ENCODE results near the gene EXD3. TPM values are rescaled to one million over a fixed set of nuclear protein-coding genes. Genes with fewer than 3 reads are reported as not detected.

EXD3 gene
- total RNA-seq, 2 experiments from 2014 or later: 20.8 to 27.0 TPM

DNA sequence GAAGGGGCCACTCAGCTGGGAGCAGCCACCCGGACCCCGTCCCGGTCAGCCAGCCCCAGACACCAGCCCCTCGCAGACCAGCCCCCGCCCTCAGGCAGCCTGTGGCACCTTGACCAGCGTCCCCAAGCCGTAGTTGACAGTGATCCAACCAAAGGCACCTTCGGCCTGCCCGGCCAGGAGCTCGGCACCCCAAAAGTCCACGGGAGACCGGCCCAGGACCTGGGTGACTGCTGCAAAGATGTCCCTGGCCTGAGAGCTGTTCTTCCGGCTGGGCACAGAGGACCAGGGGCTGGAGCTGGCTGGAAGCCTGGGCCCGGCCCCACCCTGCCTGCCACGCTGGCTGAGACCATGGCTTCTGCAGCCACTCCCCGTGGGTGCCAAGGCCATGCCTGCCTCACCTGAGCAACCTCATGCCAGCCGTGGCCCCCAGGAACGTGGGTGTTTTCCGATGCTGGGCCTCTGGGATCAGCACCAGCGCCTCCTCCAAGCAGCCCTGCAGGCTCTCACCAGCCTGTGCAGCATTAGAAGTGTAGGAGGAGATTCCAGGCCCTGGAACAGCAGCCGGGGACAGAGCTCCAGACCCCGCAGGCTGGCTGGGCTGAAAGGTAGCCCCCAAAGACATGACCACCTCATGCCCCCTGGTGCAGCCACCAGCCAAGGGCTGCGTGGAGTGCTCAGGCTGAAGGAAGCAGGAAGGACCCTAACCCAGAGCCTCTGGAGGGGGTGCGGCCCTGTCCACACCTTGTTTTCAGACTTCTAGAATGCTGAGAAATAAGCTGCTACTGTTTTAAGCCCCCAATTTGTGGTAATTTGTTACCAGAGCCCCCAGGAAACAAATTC, 14.0 kb upstream of the EXD3 start:
- CTCF ChIA-PET (ENCODE audit: unreplicated experiment): interaction anchor here (0.5 kb wide), 1 partner anchor 199 kb away, joined by 3 read pairs; no protein-coding TSS in a partner anchor

DNA sequence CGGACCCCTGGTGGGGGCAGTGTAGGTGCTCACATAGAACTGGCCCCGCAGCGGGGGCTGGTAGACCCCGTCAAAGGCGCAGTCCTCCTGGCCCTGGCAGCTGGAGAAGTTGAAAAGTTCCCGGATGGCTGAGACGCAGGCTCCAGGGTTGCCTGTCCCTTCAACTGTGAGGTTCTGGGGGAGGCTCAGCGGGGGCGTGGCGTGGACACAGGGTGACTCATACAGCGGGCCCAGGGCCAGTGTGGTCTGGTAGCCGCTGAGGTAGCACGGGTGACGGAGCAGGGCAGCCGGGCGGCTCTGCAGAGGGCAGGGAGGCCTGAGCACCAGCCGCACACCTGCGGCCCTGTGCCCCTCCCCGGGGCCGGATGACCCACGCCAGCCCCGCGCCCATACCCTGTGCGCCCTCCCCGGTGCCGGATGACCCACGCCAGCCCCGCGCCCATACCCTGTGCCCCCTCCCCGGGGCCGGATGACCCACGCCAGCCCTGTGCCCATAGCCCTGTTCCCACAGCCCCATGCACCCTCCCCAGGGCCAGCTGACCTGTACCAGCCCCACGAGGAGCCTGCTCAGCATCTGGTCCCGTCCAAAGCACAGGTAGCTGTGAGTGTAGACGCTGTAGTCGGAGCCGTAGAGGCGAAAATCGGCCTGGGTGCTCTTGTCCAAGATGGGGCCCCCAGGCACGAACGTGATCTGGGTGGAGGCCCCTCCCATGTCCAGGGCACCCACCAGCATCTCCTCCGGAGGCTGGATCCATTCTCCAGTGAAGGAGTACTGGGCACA, 13.2 kb upstream of the EXD3 start:
- POLR2A ChIA-PET: no interaction called here
- H2AFZ ChIP-seq (ENCODE audit: low read length): no peak overlapping the region
- no peak for DNase-seq (ENCODE audit: low spot score)
- H3K36me3 ChIP-seq (ENCODE audit: insufficient read depth, low read length): no peaks in the 10 kb centered on the region
- intact Hi-C loops (cut with micrococcal nuclease; ENCODE audit: unreplicated experiment): no loop called here
- no peaks in the 10 kb centered on the region for H3K9me2 ChIP-seq (ENCODE audit: insufficient read depth, low read length)
- no TSS peak for BruUV-seq (replicated peaks)
- no peaks in the 10 kb centered on the region for H3K9me3 ChIP-seq (ENCODE audit: low read length)
- CTCF ChIA-PET (ENCODE audit: unreplicated experiment): no interaction called here
- H4K20me1 ChIP-seq (ENCODE audit: insufficient read depth, low read length): no peaks in the 10 kb centered on the region; the same call in 1 of the 2 replicates
- no peaks in the 10 kb centered on the region for H3K79me2 ChIP-seq (ENCODE audit: insufficient read depth, low read depth, low read length)
- no peak overlapping the region for H3K27ac ChIP-seq (ENCODE audit: low read depth, low read length, poor library complexity, severe bottlenecking)
- H3K4me3 ChIP-seq (ENCODE audit: low read depth, low read length, poor library complexity, severe bottlenecking): no peak overlapping the region
- no peak for TF ChIP-seq EZH2phosphoT487 (IDR thresholded peaks at IDR 0.05; ENCODE audit: borderline replicate concordance, low read depth, low read length)
- TF ChIP-seq, protein P1, sequence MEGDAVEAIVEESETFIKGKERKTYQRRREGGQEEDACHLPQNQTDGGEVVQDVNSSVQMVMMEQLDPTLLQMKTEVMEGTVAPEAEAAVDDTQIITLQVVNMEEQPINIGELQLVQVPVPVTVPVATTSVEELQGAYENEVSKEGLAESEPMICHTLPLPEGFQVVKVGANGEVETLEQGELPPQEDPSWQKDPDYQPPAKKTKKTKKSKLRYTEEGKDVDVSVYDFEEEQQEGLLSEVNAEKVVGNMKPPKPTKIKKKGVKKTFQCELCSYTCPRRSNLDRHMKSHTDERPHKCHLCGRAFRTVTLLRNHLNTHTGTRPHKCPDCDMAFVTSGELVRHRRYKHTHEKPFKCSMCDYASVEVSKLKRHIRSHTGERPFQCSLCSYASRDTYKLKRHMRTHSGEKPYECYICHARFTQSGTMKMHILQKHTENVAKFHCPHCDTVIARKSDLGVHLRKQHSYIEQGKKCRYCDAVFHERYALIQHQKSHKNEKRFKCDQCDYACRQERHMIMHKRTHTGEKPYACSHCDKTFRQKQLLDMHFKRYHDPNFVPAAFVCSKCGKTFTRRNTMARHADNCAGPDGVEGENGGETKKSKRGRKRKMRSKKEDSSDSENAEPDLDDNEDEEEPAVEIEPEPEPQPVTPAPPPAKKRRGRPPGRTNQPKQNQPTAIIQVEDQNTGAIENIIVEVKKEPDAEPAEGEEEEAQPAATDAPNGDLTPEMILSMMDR (conservative IDR thresholded peaks at IDR 0.05; ENCODE audit: low read length): no peak
- no peak overlapping the region for H3K4me2 ChIP-seq (ENCODE audit: low read length)
- H3K4me1 ChIP-seq (ENCODE audit: insufficient read depth, low read length, poor library complexity, severe bottlenecking): no peaks in the 10 kb centered on the region

More for the DNA sequence above, 14.0 kb upstream of the EXD3 start:
- no peaks in the 10 kb centered on the region; the same call in 1 of the 2 replicates for H4K20me1 ChIP-seq (ENCODE audit: insufficient read depth, low read length)
- H3K36me3 ChIP-seq (ENCODE audit: insufficient read depth, low read length): no peaks in the 10 kb centered on the region
- no peaks in the 10 kb centered on the region for H3K9me2 ChIP-seq (ENCODE audit: insufficient read depth, low read length)
- H3K9me3 ChIP-seq (ENCODE audit: low read length): no peaks in the 10 kb centered on the region
- no peak overlapping the region for H3K4me2 ChIP-seq (ENCODE audit: low read length)
- intact Hi-C loops (cut with micrococcal nuclease; ENCODE audit: unreplicated experiment): no loop called here
- POLR2A ChIA-PET: no interaction called here
- H3K79me2 ChIP-seq (ENCODE audit: insufficient read depth, low read depth, low read length): no peaks in the 10 kb centered on the region
- no peaks in the 10 kb centered on the region for H3K4me1 ChIP-seq (ENCODE audit: insufficient read depth, low read length, poor library complexity, severe bottlenecking)
- no peak for TF ChIP-seq EZH2phosphoT487 (IDR thresholded peaks at IDR 0.05; ENCODE audit: borderline replicate concordance, low read depth, low read length)
- TF ChIP-seq, protein P1 (conservative IDR thresholded peaks at IDR 0.05; ENCODE audit: low read length): no peak
- no peak overlapping the region for H3K4me3 ChIP-seq (ENCODE audit: low read depth, low read length, poor library complexity, severe bottlenecking)
- H2AFZ ChIP-seq (ENCODE audit: low read length): no peak overlapping the region
- BruUV-seq (replicated peaks): no TSS peak
- DNase-seq (ENCODE audit: low spot score): no peak
- no peak overlapping the region for H3K27ac ChIP-seq (ENCODE audit: low read depth, low read length, poor library complexity, severe bottlenecking)
